ENCODE measurements around the gene GLOD4. TPM values are rescaled to one million over a fixed set of nuclear protein-coding genes. Genes with fewer than 3 reads are reported as not detected.

The GLOD4 gene
- total and polyA plus RNA-seq, 10 of the 15 experiments (the other 5 are each of a cell fraction or from before 2014, with no cell fraction given): 40.8 to 107 (median 81.2) TPM

GRCh38 chr17:795276-795675 is 13.2 kb upstream of the GLOD4 start:
- SMC1A ChIA-PET (ENCODE audit: uncharacterized antibody, unreplicated experiment): interaction anchor here (1.1 to 2.6 kb wide), 3 partner anchors 184 to 204 kb away, joined by 3 to 24 read pairs (median 8); partner anchors contain the start of gene NXN

More at GRCh38 chr17:795276-795675, 13.2 kb upstream of the GLOD4 start:
- TF ChIP-seq, protein P1, sequence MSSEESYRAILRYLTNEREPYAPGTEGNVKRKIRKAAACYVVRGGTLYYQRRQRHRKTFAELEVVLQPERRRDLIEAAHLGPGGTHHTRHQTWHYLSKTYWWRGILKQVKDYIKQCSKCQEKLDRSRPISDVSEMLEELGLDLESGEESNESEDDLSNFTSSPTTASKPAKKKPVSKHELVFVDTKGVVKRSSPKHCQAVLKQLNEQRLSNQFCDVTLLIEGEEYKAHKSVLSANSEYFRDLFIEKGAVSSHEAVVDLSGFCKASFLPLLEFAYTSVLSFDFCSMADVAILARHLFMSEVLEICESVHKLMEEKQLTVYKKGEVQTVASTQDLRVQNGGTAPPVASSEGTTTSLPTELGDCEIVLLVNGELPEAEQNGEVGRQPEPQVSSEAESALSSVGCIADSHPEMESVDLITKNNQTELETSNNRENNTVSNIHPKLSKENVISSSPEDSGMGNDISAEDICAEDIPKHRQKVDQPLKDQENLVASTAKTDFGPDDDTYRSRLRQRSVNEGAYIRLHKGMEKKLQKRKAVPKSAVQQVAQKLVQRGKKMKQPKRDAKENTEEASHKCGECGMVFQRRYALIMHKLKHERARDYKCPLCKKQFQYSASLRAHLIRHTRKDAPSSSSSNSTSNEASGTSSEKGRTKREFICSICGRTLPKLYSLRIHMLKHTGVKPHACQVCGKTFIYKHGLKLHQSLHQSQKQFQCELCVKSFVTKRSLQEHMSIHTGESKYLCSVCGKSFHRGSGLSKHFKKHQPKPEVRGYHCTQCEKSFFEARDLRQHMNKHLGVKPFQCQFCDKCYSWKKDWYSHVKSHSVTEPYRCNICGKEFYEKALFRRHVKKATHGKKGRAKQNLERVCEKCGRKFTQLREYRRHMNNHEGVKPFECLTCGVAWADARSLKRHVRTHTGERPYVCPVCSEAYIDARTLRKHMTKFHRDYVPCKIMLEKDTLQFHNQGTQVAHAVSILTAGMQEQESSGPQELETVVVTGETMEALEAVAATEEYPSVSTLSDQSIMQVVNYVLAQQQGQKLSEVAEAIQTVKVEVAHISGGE (CRISPR knock-in tag; IDR thresholded peaks at IDR 0.05): no peak
- no peak for TF ChIP-seq EED (IDR thresholded peaks at IDR 0.05; ENCODE audit: low read depth)
- TF ChIP-seq PBX3 (IDR thresholded peaks at IDR 0.05; ENCODE audit: insufficient replicate concordance, low read depth, low read length): no peak
- no peak for TF ChIP-seq ZBTB40 (IDR thresholded peaks at IDR 0.05; ENCODE audit: borderline replicate concordance)
- no peak for TF ChIP-seq PRDM15 (CRISPR knock-in tag; IDR thresholded peaks at IDR 0.05)
- TF ChIP-seq RAD21 (IDR thresholded peaks at IDR 0.05; ENCODE audit: insufficient read depth, low read depth, low read length): no peak
- no peak for TF ChIP-seq RELA (IDR thresholded peaks at IDR 0.05; ENCODE audit: borderline replicate concordance, partially characterized antibody)
- no peak for TF ChIP-seq BRCA1 (IDR thresholded peaks at IDR 0.05; ENCODE audit: low read depth, low read length)
- Histone ChIP-seq H3K4me2 (ENCODE audit: control insufficient read depth, insufficient read depth) (no peak overlapping the region), H3K36me3 (ENCODE audit: control insufficient read depth in 2 of 2, insufficient read depth in 2 of 2, low read length in 1 of 2) (peaks cover 3 to 4% of the 10 kb centered on the region in 2 experiments; a peak in 3 of 4 replicates), H3K4me1 (ENCODE audit: control insufficient read depth, insufficient read depth, low read length) (no peaks in the 10 kb centered on the region), H3K79me2 (ENCODE audit: control insufficient read depth, insufficient read depth, low read length) (no peaks in the 10 kb centered on the region), H3K9ac (ENCODE audit: control insufficient read depth, insufficient read depth, low read length) (no peak overlapping the region), H3K27me3 (replicated peaks in 1 of 2; ENCODE audit: control insufficient read depth in 2 of 2, insufficient read depth in 2 of 2, low read length in 1 of 2) (no peaks in the 10 kb centered on the region), H3K27ac (ENCODE audit: control insufficient read depth, insufficient read depth) (no peak overlapping the region), H3K4me3 (no peak overlapping the region), H4K20me1 (ENCODE audit: control insufficient read depth, insufficient read depth) (no peaks in the 10 kb centered on the region), H3K9me3 (replicated peaks; ENCODE audit: control insufficient read depth, insufficient read depth, low read length) (no peaks in the 10 kb centered on the region), H2AFZ (ENCODE audit: control insufficient read depth, low read depth, low read length) (no peak overlapping the region)
- FAIRE-seq: no peak
- ATAC-seq: no peak
- WGBS (ENCODE audit: insufficient coverage, insufficient replicate concordance, low lambda C conversion rate, missing lambda C conversion rate): 83% methylated on average over 14 of the region's 14 CpGs
- POLR2A ChIA-PET: interaction anchor here (0.9 kb wide), 1 partner anchor 186 kb away, joined by 3 read pairs; no protein-coding TSS in a partner anchor
- CTCF ChIA-PET: interaction anchor here (0.7 to 6.1 kb wide), 4 partner anchors 34 to 201 kb away, joined by 3 to 61 read pairs (median 4); partner anchors contain the start of genes NXN and TIMM22
- RAD21 ChIA-PET (ENCODE audit: unreplicated experiment): interaction anchor here (1.0 to 3.1 kb wide), 4 partner anchors 13 to 187 kb away, joined by 3 to 32 read pairs (median 4); partner anchors contain the start of genes GLOD4, MRM3 and NXN
- DNase-seq (ENCODE audit: low read depth, low spot score): no peak
- intact Hi-C loops (cut with micrococcal nuclease; ENCODE audit: unreplicated experiment) (loop anchor here (1.0 kb wide), 1 partner anchor 186 kb away; no protein-coding TSS in a partner anchor), in situ Hi-C loops (cut with MboI) (loop anchor here (5.0 kb wide), 1 partner anchor 192 kb away; no protein-coding TSS in a partner anchor)
- no TSS peak for BruUV-seq (replicated peaks)

Measured in GM12878 (cell line).